GM23338 (cell line): ENCODE data around the gene STARD8.

Experiments
- CTCF ChIP-seq, 2 experiments: fragments of 200-600 bp in 1 of 2; sonication (generic) in 1 of 2; conservative IDR thresholded peaks; 2 replicates each; pipeline versions ENCODE4 v1.5.1 to v1.6.1; 2016 to 2017; ENCODE audit warnings: antibody characterized with exemption in 2 of 2, low read depth in 2 of 2, mild to moderate bottlenecking in 2 of 2, moderate library complexity in 1 of 2
- JUNB ChIP-seq: IDR thresholded peaks from one replicate; pipeline ENCODE4 v1.6.1; 2016; ENCODE audit warnings: antibody characterized with exemption; ENCODE audit not compliant: unreplicated experiment

DNA sequence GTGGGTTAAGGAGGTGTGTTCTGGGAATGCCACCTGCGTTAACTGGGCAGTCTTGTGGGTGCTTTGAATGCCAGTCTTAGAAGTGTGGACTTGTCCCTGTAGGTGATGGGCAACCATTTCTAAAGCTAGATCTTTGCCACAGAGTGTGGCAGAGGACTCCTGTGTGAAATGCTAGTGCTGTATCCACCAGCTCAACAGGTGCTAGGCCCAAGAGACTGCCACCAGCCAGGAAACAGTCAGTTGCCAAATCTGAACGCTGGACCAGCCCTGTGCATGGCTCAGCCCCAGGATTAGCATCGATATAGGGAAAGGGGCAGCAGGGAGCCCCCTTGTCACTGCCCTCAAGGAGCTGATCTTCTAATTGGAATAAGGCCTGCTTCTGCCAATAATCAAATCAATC lies 35.3 kb downstream of the STARD8 start:
- TF ChIP-seq JUNB (no peak), CTCF (conservative IDR thresholded peaks at IDR 0.05; ENCODE audit: low read depth in 2 of 2) (no peak)
